HEK293 (cell line): ENCODE results near the gene PTP4A1.

Source experiments
- CTCF ChIA-PET: fragments of 350-600 bp; formaldehyde crosslinking; extraction: SDS; loops from one replicate; lab custom pipeline; 2021; ENCODE audit warnings: antibody characterized with exemption; lab: Yijun Ruan, JAX
- POLR2A ChIA-PET: fragments of 300-600 bp; formaldehyde crosslinking; extraction: SDS; loops from one replicate; lab custom pipeline; 2020; ENCODE audit warnings: antibody characterized with exemption, inconsistent platforms; lab: Yijun Ruan, JAX
- H3K27ac ChIP-seq: fragments of 200-500 bp; sonication (Bioruptor generic); 2 replicates; pipeline ENCODE4 v1.5.1; 2014; ENCODE audit warnings: low read depth, low read length, control low read depth, inconsistent platforms; ENCODE audit errors: extremely low read depth
- H3K36me3 ChIP-seq, 2 experiments: fragments of 200-500 bp in 1 of 2; sonication (Bioruptor generic) in 1 of 2; 1 replicate in 1 of 2; 2 replicates in 1 of 2; pipeline ENCODE4 v1.5.1; 2014 to 2017; ENCODE audit warnings: inconsistent platforms in 2 of 2, low read length in 2 of 2; ENCODE audit not compliant: control insufficient read depth in 2 of 2, insufficient read depth in 1 of 2
- H3K4me1 ChIP-seq: fragments of 200-500 bp; sonication (Bioruptor generic); 2 replicates; pipeline ENCODE4 v1.5.1; 2014; ENCODE audit warnings: mild to moderate bottlenecking, low read length, inconsistent platforms; ENCODE audit not compliant: control insufficient read depth, insufficient read depth
- H3K4me3 ChIP-seq: 2 replicates; pipeline ENCODE4 v1.5.1; 2011; ENCODE audit warnings: low read depth, mild to moderate bottlenecking, control low read depth, low read length, moderate library complexity
- H3K9me3 ChIP-seq: fragments of 200-500 bp; sonication (Bioruptor generic); 2 replicates; pipeline ENCODE4 v1.5.1; 2014; ENCODE audit warnings: low read depth, low read length, inconsistent platforms; ENCODE audit not compliant: control insufficient read depth, insufficient read depth
- BCL11B ChIP-seq: fragments of 450-650 bp; formaldehyde crosslinking; IDR thresholded peaks from 2 replicates; pipeline ENCODE4 v1.5.1; 2016; ENCODE audit warnings: low read depth, missing biosample characterization, missing genetic modification characterization
- HOXA7 ChIP-seq: sonication (generic); formaldehyde crosslinking; IDR thresholded peaks from 2 replicates; pipeline ENCODE4 v1.8.1; 2022; ENCODE audit warnings: missing genetic modification reagents, borderline replicate concordance
- KLF1 ChIP-seq: fragments of 450-650 bp; formaldehyde crosslinking; IDR thresholded peaks from 2 replicates; pipeline ENCODE4 v1.5.1; 2016; ENCODE audit warnings: missing biosample characterization, missing genetic modification characterization
- KLF8 ChIP-seq: fragments of 450-650 bp; formaldehyde crosslinking; IDR thresholded peaks from 2 replicates; pipeline ENCODE4 v1.5.1; 2016; ENCODE audit warnings: missing biosample characterization, missing genetic modification characterization
- OVOL3 ChIP-seq: fragments of 450-650 bp; formaldehyde crosslinking; IDR thresholded peaks from 2 replicates; pipeline ENCODE4 v1.5.1; 2016; ENCODE audit warnings: missing biosample characterization, missing genetic modification characterization
- ZBTB17 ChIP-seq: fragments of 450-650 bp; formaldehyde crosslinking; IDR thresholded peaks from 2 replicates; pipeline ENCODE4 v1.5.1; 2016; ENCODE audit warnings: missing biosample characterization, missing genetic modification characterization
- ZFHX2 ChIP-seq: fragments of 450-650 bp; formaldehyde crosslinking; conservative IDR thresholded peaks from 2 replicates; pipeline ENCODE4 v1.5.1; 2016; ENCODE audit warnings: missing biosample characterization, missing genetic modification characterization
- ZNF114 ChIP-seq: fragments of 450-650 bp; formaldehyde crosslinking; IDR thresholded peaks from 2 replicates; pipeline ENCODE4 v1.5.0; 2017; ENCODE audit warnings: missing biosample characterization, missing genetic modification characterization
- ZNF140 ChIP-seq: fragments of 450-650 bp; formaldehyde crosslinking; IDR thresholded peaks from 2 replicates; pipeline ENCODE4 v1.5.1; 2016; ENCODE audit warnings: missing biosample characterization, missing genetic modification characterization
- ZNF16 ChIP-seq: fragments of 450-650 bp; formaldehyde crosslinking; IDR thresholded peaks from 2 replicates; pipeline ENCODE4 v1.5.1; 2016; ENCODE audit warnings: low read depth, missing biosample characterization, missing genetic modification characterization
- ZNF548 ChIP-seq: fragments of 450-650 bp; formaldehyde crosslinking; IDR thresholded peaks from 2 replicates; pipeline ENCODE4 v1.5.1; 2016; ENCODE audit warnings: missing biosample characterization, missing genetic modification characterization
- ZNF610 ChIP-seq: fragments of 450-650 bp; formaldehyde crosslinking; IDR thresholded peaks from 2 replicates; pipeline ENCODE4 v1.5.1; 2016; ENCODE audit warnings: missing biosample characterization, missing genetic modification characterization, borderline replicate concordance
- ZNF629 ChIP-seq: fragments of 450-650 bp; formaldehyde crosslinking; IDR thresholded peaks from 2 replicates; pipeline ENCODE4 v1.5.1; 2017; ENCODE audit warnings: missing biosample characterization, missing genetic modification characterization
- ZNF843 ChIP-seq: fragments of 450-650 bp; formaldehyde crosslinking; IDR thresholded peaks from 2 replicates; pipeline ENCODE4 v1.5.1; 2016; ENCODE audit warnings: missing biosample characterization, missing genetic modification characterization
- TF ChIP-seq, protein P1 (sequence below): fragments of 450-650 bp; formaldehyde crosslinking; conservative IDR thresholded peaks from 2 replicates; pipeline ENCODE4 v1.5.1; 2016; ENCODE audit warnings: low read depth, missing biosample characterization, missing genetic modification characterization
- TF ChIP-seq, protein P2 (sequence below): fragments of 450-650 bp; formaldehyde crosslinking; IDR thresholded peaks from 2 replicates; pipeline ENCODE4 v1.5.1; 2016; ENCODE audit warnings: missing biosample characterization, missing genetic modification characterization, borderline replicate concordance
- TF ChIP-seq, protein P3 (sequence below): fragments of 450-650 bp; formaldehyde crosslinking; IDR thresholded peaks from 2 replicates; pipeline ENCODE4 v1.5.1; 2016; ENCODE audit warnings: missing biosample characterization, missing genetic modification characterization
- TF ChIP-seq, protein P4 (sequence below): sonication (generic); formaldehyde crosslinking; IDR thresholded peaks from 2 replicates; pipeline ENCODE4 v1.8.1; 2022; ENCODE audit warnings: mild to moderate bottlenecking, moderate library complexity, missing genetic modification reagents
- TF ChIP-seq, protein P5 (sequence below): fragments of 450-650 bp; formaldehyde crosslinking; IDR thresholded peaks from 2 replicates; pipeline ENCODE4 v1.5.1; 2017; ENCODE audit warnings: missing biosample characterization, missing genetic modification characterization

PTP4A1 gene

DNA sequence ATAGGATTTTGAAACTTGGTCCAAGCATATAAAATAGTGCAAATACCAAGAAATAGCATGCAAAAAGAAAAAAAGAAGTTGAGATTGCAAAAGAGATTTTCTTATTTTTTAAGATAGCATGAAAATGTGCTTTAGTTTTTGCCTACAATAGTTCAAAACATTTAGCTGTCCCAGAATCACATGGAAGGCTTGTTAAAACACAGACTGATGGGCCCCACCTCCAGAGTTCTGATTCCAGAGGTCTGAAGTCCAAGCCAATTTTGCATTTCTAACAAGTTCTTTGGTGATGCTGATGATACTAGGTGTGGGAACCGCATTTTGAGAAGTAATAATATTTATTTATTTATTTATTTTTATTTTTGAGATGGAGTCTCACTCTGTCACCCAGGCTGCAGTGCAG lies 33.7 kb upstream of the PTP4A1 start (continued):
- TF ChIP-seq, protein P1, sequence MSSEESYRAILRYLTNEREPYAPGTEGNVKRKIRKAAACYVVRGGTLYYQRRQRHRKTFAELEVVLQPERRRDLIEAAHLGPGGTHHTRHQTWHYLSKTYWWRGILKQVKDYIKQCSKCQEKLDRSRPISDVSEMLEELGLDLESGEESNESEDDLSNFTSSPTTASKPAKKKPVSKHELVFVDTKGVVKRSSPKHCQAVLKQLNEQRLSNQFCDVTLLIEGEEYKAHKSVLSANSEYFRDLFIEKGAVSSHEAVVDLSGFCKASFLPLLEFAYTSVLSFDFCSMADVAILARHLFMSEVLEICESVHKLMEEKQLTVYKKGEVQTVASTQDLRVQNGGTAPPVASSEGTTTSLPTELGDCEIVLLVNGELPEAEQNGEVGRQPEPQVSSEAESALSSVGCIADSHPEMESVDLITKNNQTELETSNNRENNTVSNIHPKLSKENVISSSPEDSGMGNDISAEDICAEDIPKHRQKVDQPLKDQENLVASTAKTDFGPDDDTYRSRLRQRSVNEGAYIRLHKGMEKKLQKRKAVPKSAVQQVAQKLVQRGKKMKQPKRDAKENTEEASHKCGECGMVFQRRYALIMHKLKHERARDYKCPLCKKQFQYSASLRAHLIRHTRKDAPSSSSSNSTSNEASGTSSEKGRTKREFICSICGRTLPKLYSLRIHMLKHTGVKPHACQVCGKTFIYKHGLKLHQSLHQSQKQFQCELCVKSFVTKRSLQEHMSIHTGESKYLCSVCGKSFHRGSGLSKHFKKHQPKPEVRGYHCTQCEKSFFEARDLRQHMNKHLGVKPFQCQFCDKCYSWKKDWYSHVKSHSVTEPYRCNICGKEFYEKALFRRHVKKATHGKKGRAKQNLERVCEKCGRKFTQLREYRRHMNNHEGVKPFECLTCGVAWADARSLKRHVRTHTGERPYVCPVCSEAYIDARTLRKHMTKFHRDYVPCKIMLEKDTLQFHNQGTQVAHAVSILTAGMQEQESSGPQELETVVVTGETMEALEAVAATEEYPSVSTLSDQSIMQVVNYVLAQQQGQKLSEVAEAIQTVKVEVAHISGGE (tag by site-specific recombination) = no peak
- TF ChIP-seq BCL11B (tag by site-specific recombination) (no peak), HOXA7 (CRISPR knock-in tag) (no peak)

DNA sequence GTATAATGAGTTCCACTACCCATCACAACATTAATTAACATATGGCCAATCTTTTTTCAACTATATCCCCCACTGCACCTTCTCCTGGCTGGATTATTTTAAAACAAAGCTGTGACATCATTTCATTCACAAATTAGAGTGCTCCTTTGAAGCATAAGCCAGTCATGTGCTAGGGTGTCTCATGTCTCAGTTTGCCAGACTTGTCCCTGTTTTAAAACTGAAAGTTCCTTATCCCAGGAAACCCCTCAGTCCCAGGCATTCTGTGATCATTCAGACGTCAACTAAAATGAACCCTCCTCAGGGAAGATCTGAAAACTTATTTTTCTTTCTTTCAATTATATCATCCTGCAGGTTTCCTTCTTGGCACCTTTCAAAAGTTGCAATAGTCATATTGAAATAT lies 29.3 kb upstream of the PTP4A1 start:
- TF ChIP-seq ZBTB17 = no peak
- TF ChIP-seq, protein P2, sequence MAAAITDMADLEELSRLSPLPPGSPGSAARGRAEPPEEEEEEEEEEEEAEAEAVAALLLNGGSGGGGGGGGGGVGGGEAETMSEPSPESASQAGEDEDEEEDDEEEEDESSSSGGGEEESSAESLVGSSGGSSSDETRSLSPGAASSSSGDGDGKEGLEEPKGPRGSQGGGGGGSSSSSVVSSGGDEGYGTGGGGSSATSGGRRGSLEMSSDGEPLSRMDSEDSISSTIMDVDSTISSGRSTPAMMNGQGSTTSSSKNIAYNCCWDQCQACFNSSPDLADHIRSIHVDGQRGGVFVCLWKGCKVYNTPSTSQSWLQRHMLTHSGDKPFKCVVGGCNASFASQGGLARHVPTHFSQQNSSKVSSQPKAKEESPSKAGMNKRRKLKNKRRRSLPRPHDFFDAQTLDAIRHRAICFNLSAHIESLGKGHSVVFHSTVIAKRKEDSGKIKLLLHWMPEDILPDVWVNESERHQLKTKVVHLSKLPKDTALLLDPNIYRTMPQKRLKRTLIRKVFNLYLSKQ (tag by site-specific recombination) = no peak
- no peak for TF ChIP-seq ZNF629 (tag by site-specific recombination)
- no peak for TF ChIP-seq KLF8 (tag by site-specific recombination)
- TF ChIP-seq, protein P3, sequence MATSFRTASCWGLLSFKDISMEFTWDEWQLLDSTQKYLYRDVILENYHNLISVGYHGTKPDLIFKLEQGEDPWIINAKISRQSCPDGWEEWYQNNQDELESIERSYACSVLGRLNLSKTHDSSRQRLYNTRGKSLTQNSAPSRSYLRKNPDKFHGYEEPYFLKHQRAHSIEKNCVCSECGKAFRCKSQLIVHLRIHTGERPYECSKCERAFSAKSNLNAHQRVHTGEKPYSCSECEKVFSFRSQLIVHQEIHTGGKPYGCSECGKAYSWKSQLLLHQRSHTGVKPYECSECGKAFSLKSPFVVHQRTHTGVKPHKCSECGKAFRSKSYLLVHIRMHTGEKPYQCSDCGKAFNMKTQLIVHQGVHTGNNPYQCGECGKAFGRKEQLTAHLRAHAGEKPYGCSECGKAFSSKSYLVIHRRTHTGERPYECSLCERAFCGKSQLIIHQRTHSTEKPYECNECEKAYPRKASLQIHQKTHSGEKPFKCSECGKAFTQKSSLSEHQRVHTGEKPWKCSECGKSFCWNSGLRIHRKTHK (tag by site-specific recombination) = no peak
- no peak for TF ChIP-seq ZNF843 (tag by site-specific recombination)
- no peak for TF ChIP-seq ZNF548 (tag by site-specific recombination)
- no peak for TF ChIP-seq ZNF16
- TF ChIP-seq KLF1 (tag by site-specific recombination) = no peak
- TF ChIP-seq, protein P4, sequence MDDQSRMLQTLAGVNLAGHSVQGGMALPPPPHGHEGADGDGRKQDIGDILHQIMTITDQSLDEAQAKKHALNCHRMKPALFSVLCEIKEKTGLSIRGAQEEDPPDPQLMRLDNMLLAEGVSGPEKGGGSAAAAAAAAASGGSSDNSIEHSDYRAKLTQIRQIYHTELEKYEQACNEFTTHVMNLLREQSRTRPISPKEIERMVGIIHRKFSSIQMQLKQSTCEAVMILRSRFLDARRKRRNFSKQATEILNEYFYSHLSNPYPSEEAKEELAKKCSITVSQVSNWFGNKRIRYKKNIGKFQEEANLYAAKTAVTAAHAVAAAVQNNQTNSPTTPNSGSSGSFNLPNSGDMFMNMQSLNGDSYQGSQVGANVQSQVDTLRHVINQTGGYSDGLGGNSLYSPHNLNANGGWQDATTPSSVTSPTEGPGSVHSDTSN (CRISPR knock-in tag) = no peak
- no peak for TF ChIP-seq ZNF610 (tag by site-specific recombination)
- TF ChIP-seq, protein P5, sequence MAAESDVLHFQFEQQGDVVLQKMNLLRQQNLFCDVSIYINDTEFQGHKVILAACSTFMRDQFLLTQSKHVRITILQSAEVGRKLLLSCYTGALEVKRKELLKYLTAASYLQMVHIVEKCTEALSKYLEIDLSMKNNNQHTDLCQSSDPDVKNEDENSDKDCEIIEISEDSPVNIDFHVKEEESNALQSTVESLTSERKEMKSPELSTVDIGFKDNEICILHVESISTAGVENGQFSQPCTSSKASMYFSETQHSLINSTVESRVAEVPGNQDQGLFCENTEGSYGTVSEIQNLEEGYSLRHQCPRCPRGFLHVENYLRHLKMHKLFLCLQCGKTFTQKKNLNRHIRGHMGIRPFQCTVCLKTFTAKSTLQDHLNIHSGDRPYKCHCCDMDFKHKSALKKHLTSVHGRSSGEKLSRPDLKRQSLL (tag by site-specific recombination) = no peak
- TF ChIP-seq ZNF140 (tag by site-specific recombination) = no peak
- no peak for TF ChIP-seq ZFHX2 (tag by site-specific recombination)
- no peak for TF ChIP-seq OVOL3 (tag by site-specific recombination)
- no peak for TF ChIP-seq ZNF114 (tag by site-specific recombination)

More for the DNA sequence above, 29.3 kb upstream of the PTP4A1 start:
- Histone ChIP-seq H3K4me3 (no peak overlapping the region), H3K4me1 (peaks cover under 1% of the 10 kb centered on the region), H3K36me3 (no peaks in the 10 kb centered on the region), H3K27ac (no peak overlapping the region), H3K9me3 (no peaks in the 10 kb centered on the region)
- ChIA-PET POLR2A (no interaction called here), CTCF (interaction anchor here (0.6 kb wide), 1 partner anchor 617 kb away, joined by 4 read pairs; no protein-coding TSS in a partner anchor)
